Upper lobe of left lung (tissue), 6 donors: Measurements from ENCODE around the gene CFAP97. TPM values are rescaled to one million over a fixed set of nuclear protein-coding genes. Genes with fewer than 3 reads are reported as not detected.
A peak's percentile ranks its signal among the peaks of the same experiment; 100 is the strongest.

Source experiments
- ATAC-seq, 2 donors: fragments of 200-7000 bp; cut with Tn5 transposase; one replicate each; pipeline ENCODE4 v1.9.1; 2022; ENCODE audit warnings: mild to moderate bottlenecking in 2 of 2, moderate library complexity in 2 of 2; ENCODE audit not compliant: low FRiP score in 2 of 2
- DNase-seq, 2 donors: peaks; one replicate each; pipeline ENCODE4 v3.0.0-alpha.2; 2019 to 2020
- H3K27ac ChIP-seq, 4 donors: fragments of 200-600 bp; sonication (generic); one replicate each; pipeline ENCODE4 v1.5.1; 2016 to 2019
- H3K27me3 ChIP-seq, 4 donors: fragments of 200-600 bp; sonication (generic); one replicate each; pipeline ENCODE4 v1.5.1; 2017 to 2019
- H3K36me3 ChIP-seq, 4 donors: fragments of 200-600 bp; sonication (generic); one replicate each; pipeline ENCODE4 v1.5.1; 2016 to 2019
- H3K4me1 ChIP-seq, 4 donors: fragments of 200-600 bp; sonication (generic); one replicate each; pipeline ENCODE4 v1.5.1; 2018 to 2019
- H3K4me3 ChIP-seq, 4 donors: fragments of 200-600 bp; sonication (generic); one replicate each; pipeline ENCODE4 v1.5.1; 2017 to 2019; ENCODE audit warnings: mild to moderate bottlenecking in 2 of 4, moderate library complexity in 1 of 4
- H3K9me3 ChIP-seq, 4 donors: fragments of 200-600 bp; sonication (generic); one replicate each; pipeline ENCODE4 v1.5.1; 2018 to 2019
- CTCF ChIP-seq, 6 experiments: fragments of 450-650 bp in 4 of 6; fragments of 200-600 bp in 2 of 6; sonication (generic) in 2 of 6; IDR thresholded peaks; one replicate each; pipeline ENCODE4 v1.5.1; 2016 to 2019; ENCODE audit warnings: antibody characterized with exemption in 6 of 6
- EP300 ChIP-seq, 4 donors: sonication (generic); formaldehyde crosslinking; IDR thresholded peaks; one replicate each; pipeline ENCODE4 v1.5.1; 2017; ENCODE audit warnings: antibody characterized with exemption in 4 of 4, control low read depth in 2 of 4
- POLR2A ChIP-seq, 4 donors: fragments of 450-650 bp; IDR thresholded peaks; one replicate each; pipeline ENCODE4 v1.5.1; 2016 to 2017; ENCODE audit warnings: antibody characterized with exemption in 4 of 4, mild to moderate bottlenecking in 2 of 4
- POLR2AphosphoS5 ChIP-seq, 2 donors: sonication (generic); formaldehyde crosslinking; IDR thresholded peaks; one replicate each; pipeline ENCODE4 v1.5.1; 2017; ENCODE audit warnings: antibody characterized with exemption in 2 of 2
- WGBS, 2 donors: methylation state at CpG; one replicate each; pipeline ENCODE4 v1.1.5; 2017 to 2018; 5-methylcytosine and 5-hydroxymethylcytosine counted together
- total RNA-seq, 6 donors: library from RNA; depleted of rRNA in 4 of 6; stranded (reverse); fragments of >200 nt in 4 of 6; gene quantifications; one replicate each; pipeline versions ENCODE4 v1.1.0 to v1.2.1, GENCODE V29; 2016 to 2021
- donor health status: DM: no; HTN: no; CAD: no; lungs with moderate emphysema.
- donor health status: DM: no; HTN: yes; CAD: no; lungs with severe emphysema.

The CFAP97 gene
- total RNA-seq, 6 donors from 2014 or later: 12.3 to 42.9 (median 24.0) TPM

- H3K36me3 ChIP-seq: no peaks in the 10 kb centered on the region
- no peak overlapping the region for H3K4me3 ChIP-seq
- H3K27ac ChIP-seq: no peak overlapping the region
- no peak for ATAC-seq
- peaks cover 7 to 36% (median 15%) of the 10 kb centered on the region in 4 donors for H3K4me1 ChIP-seq
- TF ChIP-seq CTCF (IDR thresholded peaks at IDR 0.05) (peak in 1 of 6 experiments; percentile 23), POLR2AphosphoS5 (IDR thresholded peaks at IDR 0.05) (no peak)
- DNase-seq: no peak
- no peaks in the 10 kb centered on the region for H3K9me3 ChIP-seq
- no peaks in the 10 kb centered on the region for H3K27me3 ChIP-seq
Observed at GRCh38 chr4:185224597-185224996, 20.8 kb upstream of the CFAP97 start.

GRCh38 chr4:185222598-185222997 lies 18.8 kb upstream of the CFAP97 start:
- H3K9me3 ChIP-seq: no peaks in the 10 kb centered on the region
- ATAC-seq (no peak), DNase-seq (no peak)
- no peak for TF ChIP-seq EP300 (IDR thresholded peaks at IDR 0.05)
- TF ChIP-seq POLR2A (IDR thresholded peaks at IDR 0.05): no peak
- TF ChIP-seq POLR2AphosphoS5 (IDR thresholded peaks at IDR 0.05): no peak
- no peak for TF ChIP-seq CTCF (IDR thresholded peaks at IDR 0.05)
- no peak overlapping the region for H3K4me3 ChIP-seq
- H3K27ac ChIP-seq: no peak overlapping the region
- H3K4me1 ChIP-seq: peaks cover 8 to 33% (median 10%) of the 10 kb centered on the region in 4 donors
- no peaks in the 10 kb centered on the region for H3K27me3 ChIP-seq
- no peaks in the 10 kb centered on the region for H3K36me3 ChIP-seq

- WGBS, 2 donors: 48 to 76% methylated on average over 6 to 10 of the region's 10 CpGs
- no peaks in the 10 kb centered on the region for H3K36me3 ChIP-seq
- DNase-seq (no peak), ATAC-seq (no peak)
- H3K9me3 ChIP-seq: no peaks in the 10 kb centered on the region
- H3K4me1 ChIP-seq: peaks cover 5 to 30% (median 6%) of the 10 kb centered on the region in 4 donors
- no peak overlapping the region for H3K27ac ChIP-seq
- H3K4me3 ChIP-seq: no peak overlapping the region
- H3K27me3 ChIP-seq: no peaks in the 10 kb centered on the region
- no peak for TF ChIP-seq POLR2A (IDR thresholded peaks at IDR 0.05)
- no peak for TF ChIP-seq CTCF (IDR thresholded peaks at IDR 0.05)
- no peak for TF ChIP-seq POLR2AphosphoS5 (IDR thresholded peaks at IDR 0.05)
- TF ChIP-seq EP300 (IDR thresholded peaks at IDR 0.05): no peak
Observed at GRCh38 chr4:185221912-185222311, 18.1 kb upstream of the CFAP97 start.

- no peak for ATAC-seq
- no peaks in the 10 kb centered on the region for H3K9me3 ChIP-seq
- TF ChIP-seq POLR2AphosphoS5 (IDR thresholded peaks at IDR 0.05) (no peak), CTCF (IDR thresholded peaks at IDR 0.05) (no peak), EP300 (IDR thresholded peaks at IDR 0.05) (no peak), POLR2A (IDR thresholded peaks at IDR 0.05) (no peak)
- no peak overlapping the region for H3K4me3 ChIP-seq
- peaks cover 2 to 26% (median 6%) of the 10 kb centered on the region in 4 donors for H3K4me1 ChIP-seq
- H3K27me3 ChIP-seq: no peaks in the 10 kb centered on the region
- 60 to 68% methylated on average over 2 of the region's 2 CpGs for WGBS, 2 donors
- DNase-seq: no peak
- no peak overlapping the region for H3K27ac ChIP-seq
- no peaks in the 10 kb centered on the region for H3K36me3 ChIP-seq
Observed at GRCh38 chr4:185221491-185221890, 17.7 kb upstream of the CFAP97 start.

GRCh38 chr4:185219551-185220344 lies 15.9 kb upstream of the CFAP97 start:
- 51 to 56% methylated on average over 3 of the region's 3 CpGs for whole genome bisulfite sequencing, 2 donors
- no peaks in the 10 kb centered on the region for H3K36me3 ChIP-seq
- H3K9me3 ChIP-seq: no peaks in the 10 kb centered on the region
- ATAC-seq: peak in 1 of 2 donors; percentile 33
- H3K4me1 ChIP-seq: peaks cover 2 to 23% (median 6%) of the 10 kb centered on the region in 4 donors
- H3K27me3 ChIP-seq: no peaks in the 10 kb centered on the region
- no peak overlapping the region for H3K4me3 ChIP-seq
- TF ChIP-seq CTCF (IDR thresholded peaks at IDR 0.05) (no peak), POLR2A (IDR thresholded peaks at IDR 0.05) (no peak), POLR2AphosphoS5 (IDR thresholded peaks at IDR 0.05) (no peak)
- DNase-seq: no peak
- no peak overlapping the region for H3K27ac ChIP-seq
